Neutrophil (primary cell): ENCODE results near the gene MXRA8.

Experiments
- H3K27ac ChIP-seq: fragments of 200-600 bp; sonication (generic); 2 replicates; pipeline ENCODE4 v1.5.1; 2016; ENCODE audit warnings: mild to moderate bottlenecking, moderate library complexity
- H3K27me3 ChIP-seq: fragments of 200-600 bp; sonication (generic); 2 replicates; pipeline ENCODE4 v1.6.0; 2016; ENCODE audit warnings: mild to moderate bottlenecking
- H3K36me3 ChIP-seq: fragments of 200-600 bp; sonication (generic); 2 replicates; pipeline ENCODE4 v1.5.1; 2017
- H3K4me1 ChIP-seq, 2 experiments: fragments of 200-600 bp in 1 of 2; sonication (generic) in 1 of 2; 1 replicate in 1 of 2; 2 replicates in 1 of 2; pipeline versions ENCODE4 v1.5.1 to v1.6.1; 2013 to 2016; ENCODE audit warnings: low read depth in 1 of 2, low read length in 1 of 2, mild to moderate bottlenecking in 1 of 2, moderate library complexity in 1 of 2; ENCODE audit not compliant: control insufficient read depth in 1 of 2, insufficient read depth in 1 of 2
- H3K4me3 ChIP-seq, 2 experiments: fragments of 200-600 bp in 1 of 2; sonication (generic) in 1 of 2; 1 replicate in 1 of 2; 2 replicates in 1 of 2; pipeline ENCODE4 v1.5.1; 2013 to 2016; ENCODE audit warnings: low read depth in 1 of 2, low read length in 1 of 2, mild to moderate bottlenecking in 1 of 2, moderate library complexity in 1 of 2
- H3K9me3 ChIP-seq: fragments of 200-600 bp; sonication (generic); 2 replicates; pipeline ENCODE4 v1.5.1; 2016
- TF ChIP-seq, protein P1 (sequence below): fragments of 200-600 bp; sonication (generic); IDR thresholded peaks from 2 replicates; pipeline ENCODE4 v1.5.1; 2016; ENCODE audit warnings: antibody characterized with exemption

MXRA8 gene

GRCh38 chr1:1376551-1377226 is 18.3 kb upstream of the MXRA8 start:
- Histone ChIP-seq H3K27me3 (no peaks in the 10 kb centered on the region), H3K4me1 (peaks cover 17 to 23% of the 10 kb centered on the region in 2 experiments), H3K4me3 (no peak overlapping the region), H3K9me3 (no peaks in the 10 kb centered on the region), H3K27ac (peak overlapping the region; percentile 89), H3K36me3 (peaks cover 24% of the 10 kb centered on the region)
- TF ChIP-seq, protein P1, sequence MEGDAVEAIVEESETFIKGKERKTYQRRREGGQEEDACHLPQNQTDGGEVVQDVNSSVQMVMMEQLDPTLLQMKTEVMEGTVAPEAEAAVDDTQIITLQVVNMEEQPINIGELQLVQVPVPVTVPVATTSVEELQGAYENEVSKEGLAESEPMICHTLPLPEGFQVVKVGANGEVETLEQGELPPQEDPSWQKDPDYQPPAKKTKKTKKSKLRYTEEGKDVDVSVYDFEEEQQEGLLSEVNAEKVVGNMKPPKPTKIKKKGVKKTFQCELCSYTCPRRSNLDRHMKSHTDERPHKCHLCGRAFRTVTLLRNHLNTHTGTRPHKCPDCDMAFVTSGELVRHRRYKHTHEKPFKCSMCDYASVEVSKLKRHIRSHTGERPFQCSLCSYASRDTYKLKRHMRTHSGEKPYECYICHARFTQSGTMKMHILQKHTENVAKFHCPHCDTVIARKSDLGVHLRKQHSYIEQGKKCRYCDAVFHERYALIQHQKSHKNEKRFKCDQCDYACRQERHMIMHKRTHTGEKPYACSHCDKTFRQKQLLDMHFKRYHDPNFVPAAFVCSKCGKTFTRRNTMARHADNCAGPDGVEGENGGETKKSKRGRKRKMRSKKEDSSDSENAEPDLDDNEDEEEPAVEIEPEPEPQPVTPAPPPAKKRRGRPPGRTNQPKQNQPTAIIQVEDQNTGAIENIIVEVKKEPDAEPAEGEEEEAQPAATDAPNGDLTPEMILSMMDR, result no peak

DNA sequence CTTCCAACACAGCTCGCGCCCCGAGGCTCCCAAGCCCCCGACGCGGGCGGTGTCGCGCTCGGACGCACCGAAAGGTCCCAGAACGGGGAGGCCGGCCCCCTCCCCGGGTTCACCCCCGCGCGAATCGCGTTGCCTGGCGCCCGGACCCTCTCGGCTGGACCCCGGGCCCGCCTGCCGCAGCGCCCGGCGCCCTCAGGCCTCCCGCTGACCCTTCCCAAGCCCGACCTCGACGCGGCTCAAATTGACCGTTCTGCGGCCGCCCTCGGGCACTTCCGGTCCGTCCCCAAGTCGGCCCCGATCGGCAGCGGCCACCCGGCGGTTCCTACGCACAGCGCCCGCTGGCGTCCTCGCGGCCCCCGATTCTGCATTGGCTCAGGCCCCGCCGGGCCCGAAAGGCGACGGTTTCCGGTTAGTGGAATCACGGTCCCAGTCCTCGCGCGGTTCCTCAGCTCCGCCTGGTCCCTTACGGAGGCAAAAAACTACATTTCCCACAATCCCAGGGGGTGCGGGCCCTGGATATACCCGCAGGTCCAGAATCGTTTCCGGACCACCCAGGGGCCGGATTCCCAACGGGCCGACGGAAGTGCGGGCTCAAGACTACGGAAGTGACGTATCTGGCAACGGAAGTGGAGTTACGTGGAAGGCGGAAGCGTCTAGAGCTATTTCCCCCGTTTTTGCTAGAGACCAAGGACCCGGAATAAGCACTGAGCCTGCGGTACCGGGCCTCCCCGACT is 16.7 kb upstream of the MXRA8 start, which contains the start of gene AURKAIP1:
Gene AURKAIP1, minus strand, starts transcription at position 279 of the 734 bp plus-strand sequence. CDS start 451 bp downstream, outside the sequence.
- H3K4me1 ChIP-seq, result peaks cover 20 to 28% of the 10 kb centered on the region in 2 experiments
- H3K27me3 ChIP-seq, result no peaks in the 10 kb centered on the region
- no peaks in the 10 kb centered on the region for H3K9me3 ChIP-seq
- H3K36me3 ChIP-seq, result peaks cover 20% of the 10 kb centered on the region
- peak within 1 kb of the TSS; percentile 92 to 93 for H3K4me3 ChIP-seq
- peak within 1 kb of the TSS; percentile 89 for H3K27ac ChIP-seq
- TF ChIP-seq, protein P1, result peak; percentile 59

DNA sequence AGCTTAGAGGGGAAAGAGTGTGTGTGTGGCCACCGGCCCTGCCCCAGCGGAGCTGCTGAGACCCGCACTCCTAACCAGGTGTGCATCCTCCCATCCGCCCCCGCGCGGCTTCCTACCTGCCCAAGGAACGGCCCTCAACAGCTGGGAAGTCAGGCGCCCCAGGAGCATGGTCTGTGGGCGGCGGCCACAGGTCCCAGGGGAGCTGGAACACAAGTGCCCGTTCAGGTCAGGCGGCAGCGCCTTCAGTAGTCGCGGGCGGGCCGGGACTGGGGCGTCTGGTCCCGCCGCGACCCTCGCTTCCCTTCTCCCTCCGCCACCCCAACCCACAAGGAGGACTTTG is 16.2 kb upstream of the MXRA8 start:
- TF ChIP-seq, protein P1, result no peak
- Histone ChIP-seq H3K27me3 (peaks cover 3% of the 10 kb centered on the region), H3K27ac (peak overlapping the region; percentile 89), H3K36me3 (peaks cover 20% of the 10 kb centered on the region), H3K4me3 (peak overlapping the region; percentile 92 to 93), H3K4me1 (peaks cover 20 to 28% of the 10 kb centered on the region in 2 experiments), H3K9me3 (no peaks in the 10 kb centered on the region)

- Histone ChIP-seq H3K27ac (peak overlapping the region; percentile 89), H3K36me3 (peaks cover 20% of the 10 kb centered on the region), H3K4me3 (peak overlapping the region; percentile 92 to 93)
Observed at GRCh38 chr1:1373815-1374588, 15.6 kb upstream of the MXRA8 start.

More at GRCh38 chr1:1373815-1374588, 15.6 kb upstream of the MXRA8 start:
- Histone ChIP-seq H3K27me3 (peaks cover 8% of the 10 kb centered on the region), H3K9me3 (no peaks in the 10 kb centered on the region), H3K4me1 (peaks cover 20 to 28% of the 10 kb centered on the region in 2 experiments)
- TF ChIP-seq, protein P1, result no peak
